ENCODE measurements around the gene PTPRU.

GRCh38 chr1:29312469-29313461 lies 76.4 kb downstream of the PTPRU start:
- TF ChIP-seq, protein P1, sequence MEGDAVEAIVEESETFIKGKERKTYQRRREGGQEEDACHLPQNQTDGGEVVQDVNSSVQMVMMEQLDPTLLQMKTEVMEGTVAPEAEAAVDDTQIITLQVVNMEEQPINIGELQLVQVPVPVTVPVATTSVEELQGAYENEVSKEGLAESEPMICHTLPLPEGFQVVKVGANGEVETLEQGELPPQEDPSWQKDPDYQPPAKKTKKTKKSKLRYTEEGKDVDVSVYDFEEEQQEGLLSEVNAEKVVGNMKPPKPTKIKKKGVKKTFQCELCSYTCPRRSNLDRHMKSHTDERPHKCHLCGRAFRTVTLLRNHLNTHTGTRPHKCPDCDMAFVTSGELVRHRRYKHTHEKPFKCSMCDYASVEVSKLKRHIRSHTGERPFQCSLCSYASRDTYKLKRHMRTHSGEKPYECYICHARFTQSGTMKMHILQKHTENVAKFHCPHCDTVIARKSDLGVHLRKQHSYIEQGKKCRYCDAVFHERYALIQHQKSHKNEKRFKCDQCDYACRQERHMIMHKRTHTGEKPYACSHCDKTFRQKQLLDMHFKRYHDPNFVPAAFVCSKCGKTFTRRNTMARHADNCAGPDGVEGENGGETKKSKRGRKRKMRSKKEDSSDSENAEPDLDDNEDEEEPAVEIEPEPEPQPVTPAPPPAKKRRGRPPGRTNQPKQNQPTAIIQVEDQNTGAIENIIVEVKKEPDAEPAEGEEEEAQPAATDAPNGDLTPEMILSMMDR (IDR thresholded peaks at IDR 0.05) = no peak
- no peak for TF ChIP-seq POLR2A (IDR thresholded peaks at IDR 0.05)

Measured in transverse colon (tissue), 3 donors.